ENCODE measurements around the gene BGN.

The BGN gene

GRCh38 chrX:153495362-153495751 is 577 bp downstream of the BGN start:
- TF ChIP-seq CTCF (IDR thresholded peaks at IDR 0.05; ENCODE audit: low read depth, low read length) (no peak), MYC (IDR thresholded peaks at IDR 0.05; ENCODE audit: low read depth, low read length) (no peak)
- H3K4me3 ChIP-seq (ENCODE audit: low read depth, low read length), result no peak overlapping the region
- DNase-seq (ENCODE audit: low read depth), result no peak

GRCh38 chrX:153495903-153496589 is 1.3 kb downstream of the BGN start:
- no peak for TF ChIP-seq MYC (IDR thresholded peaks at IDR 0.05; ENCODE audit: low read depth, low read length)
- no peak for TF ChIP-seq CTCF (IDR thresholded peaks at IDR 0.05; ENCODE audit: low read depth, low read length)
- no peak for TF ChIP-seq POLR2A (IDR thresholded peaks at IDR 0.05; ENCODE audit: extremely low read depth, insufficient read length)
- DNase-seq (ENCODE audit: low read depth), result no peak
- H3K4me3 ChIP-seq (ENCODE audit: low read depth, low read length), result no peak overlapping the region

- H3K4me3 ChIP-seq (ENCODE audit: low read depth, low read length), result no peak overlapping the region
- no peak for DNase-seq (ENCODE audit: low read depth)
- TF ChIP-seq MAX (IDR thresholded peaks at IDR 0.05; ENCODE audit: low read depth, low read length), result no peak
- no peak for TF ChIP-seq CTCF (IDR thresholded peaks at IDR 0.05; ENCODE audit: low read depth, low read length)
- no peak for TF ChIP-seq POLR2A (IDR thresholded peaks at IDR 0.05; ENCODE audit: extremely low read depth, insufficient read length)
- TF ChIP-seq MYC (IDR thresholded peaks at IDR 0.05; ENCODE audit: low read depth, low read length), result no peak
These were observed 1.8 kb downstream of the BGN start for GRCh38 chrX:153496590-153496959.

GRCh38 chrX:153498453-153498852 is 3.7 kb downstream of the BGN start:
- DNase-seq (ENCODE audit: low read depth), result no peak
- TF ChIP-seq MYC (IDR thresholded peaks at IDR 0.05; ENCODE audit: low read depth, low read length) (no peak), CTCF (IDR thresholded peaks at IDR 0.05; ENCODE audit: low read depth, low read length) (no peak), POLR2A (IDR thresholded peaks at IDR 0.05; ENCODE audit: extremely low read depth, insufficient read length) (no peak)
- H3K4me3 ChIP-seq (ENCODE audit: low read depth, low read length), result no peak overlapping the region

- DNase-seq (ENCODE audit: low read depth), result no peak
- no peak for TF ChIP-seq POLR2A (IDR thresholded peaks at IDR 0.05; ENCODE audit: extremely low read depth, insufficient read length)
- TF ChIP-seq MAX (IDR thresholded peaks at IDR 0.05; ENCODE audit: low read depth, low read length), result no peak
- TF ChIP-seq CTCF (IDR thresholded peaks at IDR 0.05; ENCODE audit: low read depth, low read length), result no peak
- no peak for TF ChIP-seq MYC (IDR thresholded peaks at IDR 0.05; ENCODE audit: low read depth, low read length)
- H3K4me3 ChIP-seq (ENCODE audit: low read depth, low read length), result no peak overlapping the region
These were observed 4.6 kb downstream of the BGN start for GRCh38 chrX:153499341-153499740.

- no peak for TF ChIP-seq MAX (IDR thresholded peaks at IDR 0.05; ENCODE audit: low read depth, low read length)
- no peak for TF ChIP-seq POLR2A (IDR thresholded peaks at IDR 0.05; ENCODE audit: extremely low read depth, insufficient read length)
- no peak for TF ChIP-seq CTCF (IDR thresholded peaks at IDR 0.05; ENCODE audit: low read depth, low read length)
- TF ChIP-seq MYC (IDR thresholded peaks at IDR 0.05; ENCODE audit: low read depth, low read length), result no peak
- no peak for DNase-seq (ENCODE audit: low read depth)
- H3K4me3 ChIP-seq (ENCODE audit: low read depth, low read length), result no peak overlapping the region
These were observed 5.1 kb downstream of the BGN start for GRCh38 chrX:153499876-153500275.
